Neuronal stem cell (in vitro differentiated cells): ENCODE results near the gene TSHZ2.

Experiments used
- DNase-seq: peaks from one replicate; pipeline ENCODE4 v3.0.0-alpha.2; 2013; ENCODE audit warnings: low spot score
- H2AFZ ChIP-seq: one replicate; pipeline ENCODE4 v1.6.1; 2013; ENCODE audit warnings: mild to moderate bottlenecking, low read length, inconsistent platforms
- H2AK5ac ChIP-seq: 2 replicates; pipeline ENCODE4 v1.6.1; 2013; ENCODE audit warnings: low read depth, mild to moderate bottlenecking, inconsistent platforms, low read length, moderate library complexity, mixed read lengths
- H2BK120ac ChIP-seq: 2 replicates; pipeline ENCODE4 v1.6.1; 2013; ENCODE audit warnings: low read depth, mild to moderate bottlenecking, inconsistent platforms, low read length, moderate library complexity, mixed read lengths
- H2BK12ac ChIP-seq: one replicate; pipeline ENCODE4 v1.6.1; 2013; ENCODE audit warnings: low read length, inconsistent platforms
- H2BK15ac ChIP-seq: 2 replicates; pipeline ENCODE4 v1.6.1; 2013; ENCODE audit warnings: mild to moderate bottlenecking, low read length, inconsistent platforms, mixed read lengths
- H2BK5ac ChIP-seq: one replicate; pipeline ENCODE4 v1.6.1; 2013; ENCODE audit warnings: inconsistent platforms, mild to moderate bottlenecking, low read length, moderate library complexity
- H3K14ac ChIP-seq: one replicate; pipeline ENCODE4 v1.6.1; 2013; ENCODE audit warnings: low read length, inconsistent platforms
- H3K18ac ChIP-seq: 2 replicates; pipeline ENCODE4 v1.6.1; 2013; ENCODE audit warnings: low read length, inconsistent platforms
- H3K23ac ChIP-seq: 2 replicates; pipeline ENCODE4 v1.6.1; 2013; ENCODE audit warnings: low read depth, mild to moderate bottlenecking, mixed read lengths, low read length, inconsistent platforms; ENCODE audit not compliant: poor library complexity
- H3K27ac ChIP-seq: replicated peaks from 3 replicates; pipeline ENCODE4 v1.5.1; 2013; ENCODE audit warnings: low read length, inconsistent platforms
- H3K27me3 ChIP-seq, 3 experiments: 2 replicates each; pipeline ENCODE4 v1.6.1; 2013; ENCODE audit warnings: low read length in 3 of 3, mild to moderate bottlenecking in 2 of 3, inconsistent platforms in 1 of 3, low read depth in 1 of 3, mixed read lengths in 1 of 3, moderate library complexity in 1 of 3; ENCODE audit not compliant: control insufficient read depth in 3 of 3, insufficient read depth in 3 of 3
- H3K36me3 ChIP-seq, 2 donors: replicated peaks in 1 of 2; 2 replicates each; pipeline ENCODE4 v1.6.1; 2013; ENCODE audit warnings: low read length in 2 of 2; ENCODE audit not compliant: control insufficient read depth in 2 of 2, insufficient read depth in 2 of 2
- H3K4ac ChIP-seq: 2 replicates; pipeline ENCODE4 v1.6.1; 2013; ENCODE audit warnings: inconsistent platforms, mild to moderate bottlenecking, low read length, moderate library complexity
- H3K4me1 ChIP-seq, 2 donors: 1 replicate in 1 of 2; 2 replicates in 1 of 2; pipeline ENCODE4 v1.6.1; 2013; ENCODE audit warnings: low read length in 2 of 2, low read depth in 1 of 2; ENCODE audit not compliant: control insufficient read depth in 2 of 2, insufficient read depth in 1 of 2
- H3K4me2 ChIP-seq: one replicate; pipeline ENCODE4 v1.6.1; 2013; ENCODE audit warnings: mild to moderate bottlenecking, low read length, inconsistent platforms; ENCODE audit not compliant: insufficient read depth, poor library complexity, severe bottlenecking
- H3K4me3 ChIP-seq, 2 donors: 2 replicates each; pipeline ENCODE4 v1.5.1; 2013; ENCODE audit warnings: low read length in 2 of 2, mild to moderate bottlenecking in 2 of 2, inconsistent platforms in 1 of 2, moderate library complexity in 1 of 2
- H3K79me1 ChIP-seq: one replicate; pipeline ENCODE4 v1.6.1; 2013; ENCODE audit warnings: low read depth, mild to moderate bottlenecking, inconsistent platforms, low read length, moderate library complexity
- H3K9ac ChIP-seq: one replicate; pipeline ENCODE4 v1.6.1; 2013; ENCODE audit warnings: mild to moderate bottlenecking, low read depth, low read length, inconsistent platforms; ENCODE audit not compliant: poor library complexity
- H3K9me3 ChIP-seq, 2 donors: replicated peaks in 1 of 2; 2 replicates each; pipeline versions ENCODE3 to v1.6.1; 2013; ENCODE audit warnings: low read length in 2 of 2, mild to moderate bottlenecking in 2 of 2, inconsistent platforms in 1 of 2, low read depth in 1 of 2, mixed read lengths in 1 of 2, moderate library complexity in 1 of 2; ENCODE audit not compliant: control insufficient read depth in 2 of 2, insufficient read depth in 1 of 2
- H4K8ac ChIP-seq: one replicate; pipeline ENCODE4 v1.6.1; 2013; ENCODE audit warnings: low read depth, mild to moderate bottlenecking, inconsistent platforms, low read length, moderate library complexity
- H4K91ac ChIP-seq: one replicate; pipeline ENCODE4 v1.6.1; 2013; ENCODE audit warnings: low read length, low read depth, mild to moderate bottlenecking, inconsistent platforms; ENCODE audit not compliant: poor library complexity
- WGBS, 2 donors: extraction: QIAGEN DNeasy Blood & Tissue Kit; methylation state at CpG; one replicate each; pipeline ENCODE4 v1.1.7; 2013; ENCODE audit warnings: missing lambda C conversion rate in 2 of 2, mixed read lengths in 1 of 2; ENCODE audit not compliant: insufficient read length in 2 of 2, insufficient replicate concordance in 1 of 2; ENCODE audit errors: extremely low coverage in 2 of 2; 5-methylcytosine and 5-hydroxymethylcytosine counted together

TSHZ2 gene

GRCh38 chr20:53510262-53510661, 538.1 kb downstream of the TSHZ2 start:
- DNase-seq: no peak
- no peak overlapping the region for H2AK5ac ChIP-seq
- H3K4me3 ChIP-seq: no peak overlapping the region
- no peaks in the 10 kb centered on the region for H3K27me3 ChIP-seq
- H3K9ac ChIP-seq: no peak overlapping the region
- H3K27ac ChIP-seq: no peak overlapping the region
- H3K14ac ChIP-seq: peak overlapping the region; percentile 97
- peak overlapping the region; percentile 26 for H2BK15ac ChIP-seq
- H2BK5ac ChIP-seq: no peak overlapping the region
- no peak overlapping the region for H3K4ac ChIP-seq
- H4K8ac ChIP-seq: no peak overlapping the region
- peaks cover 0 to 5% of the 10 kb centered on the region in 2 donors for H3K4me1 ChIP-seq
- H3K79me1 ChIP-seq: peaks cover 4% of the 10 kb centered on the region
- H3K9me3 ChIP-seq: peaks cover 0 to 7% of the 10 kb centered on the region in 2 donors
- H3K36me3 ChIP-seq: no peaks in the 10 kb centered on the region
- peak overlapping the region; percentile 70 for H2AFZ ChIP-seq
- H3K4me2 ChIP-seq: no peak overlapping the region
- peak overlapping the region; percentile 80 for H3K18ac ChIP-seq
- peak overlapping the region; percentile 49 for H2BK12ac ChIP-seq
- H2BK120ac ChIP-seq: no peak overlapping the region
- no peak overlapping the region for H4K91ac ChIP-seq
- no CpG with 5 or more reads among the region's 9 CpGs for WGBS, 2 donors
- peak overlapping the region; percentile 65 for H3K23ac ChIP-seq

- Histone ChIP-seq H3K23ac (peak overlapping the region; percentile 65), H2BK12ac (peak overlapping the region; percentile 49), H3K27me3 (no peaks in the 10 kb centered on the region), H2BK5ac (no peak overlapping the region), H3K79me1 (peaks cover 4% of the 10 kb centered on the region), H2AFZ (peak overlapping the region; percentile 70), H4K91ac (peak overlapping the region; percentile 72), H3K36me3 (no peaks in the 10 kb centered on the region), H3K27ac (no peak overlapping the region), H4K8ac (peak overlapping the region; percentile 96), H3K9me3 (peaks cover 0 to 7% of the 10 kb centered on the region in 2 donors), H3K14ac (peak overlapping the region; percentile 97), H3K4me2 (no peak overlapping the region), H3K4me3 (peak overlapping the region in 1 of 2 donors; percentile 31), H2BK15ac (peak overlapping the region; percentile 26), H3K4ac (no peak overlapping the region), H3K9ac (no peak overlapping the region), H3K18ac (peak overlapping the region; percentile 80), H2AK5ac (no peak overlapping the region), H2BK120ac (no peak overlapping the region), H3K4me1 (peaks cover 0 to 5% of the 10 kb centered on the region in 2 donors)
- no CpG with 5 or more reads among the region's 8 CpGs for WGBS, 2 donors
- no peak for DNase-seq
These were observed 538.5 kb downstream of the TSHZ2 start for GRCh38 chr20:53510704-53511103.

GRCh38 chr20:53512076-53512475, 539.9 kb downstream of the TSHZ2 start:
- H3K27ac ChIP-seq: no peak overlapping the region
- no peak overlapping the region for H3K4me3 ChIP-seq
- no peaks in the 10 kb centered on the region for H3K27me3 ChIP-seq
- H3K14ac ChIP-seq: no peak overlapping the region
- H2BK120ac ChIP-seq: no peak overlapping the region
- peaks cover 0 to 7% of the 10 kb centered on the region in 2 donors for H3K9me3 ChIP-seq
- H2AFZ ChIP-seq: no peak overlapping the region
- H3K9ac ChIP-seq: no peak overlapping the region
- no peak overlapping the region for H3K4ac ChIP-seq
- no peak overlapping the region for H3K18ac ChIP-seq
- no peak overlapping the region for H2BK12ac ChIP-seq
- no peak overlapping the region for H3K4me2 ChIP-seq
- H4K8ac ChIP-seq: no peak overlapping the region
- no peaks in the 10 kb centered on the region for H3K36me3 ChIP-seq
- no peak overlapping the region for H3K23ac ChIP-seq
- H3K4me1 ChIP-seq: peaks cover 0 to 5% of the 10 kb centered on the region in 2 donors
- no peak overlapping the region for H2BK5ac ChIP-seq
- no CpG with 5 or more reads among the region's 9 CpGs for WGBS, 2 donors
- peaks cover 4% of the 10 kb centered on the region for H3K79me1 ChIP-seq
- DNase-seq: no peak
- H4K91ac ChIP-seq: no peak overlapping the region
- H2BK15ac ChIP-seq: no peak overlapping the region
- H2AK5ac ChIP-seq: no peak overlapping the region

- Histone ChIP-seq H3K4me1 (peaks cover 0 to 5% of the 10 kb centered on the region in 2 donors), H3K4me2 (no peak overlapping the region), H2BK15ac (no peak overlapping the region), H3K9me3 (peaks cover 0 to 7% of the 10 kb centered on the region in 2 donors), H2AK5ac (no peak overlapping the region), H3K27ac (no peak overlapping the region), H3K14ac (no peak overlapping the region), H2AFZ (no peak overlapping the region), H3K18ac (no peak overlapping the region), H3K23ac (no peak overlapping the region), H3K27me3 (no peaks in the 10 kb centered on the region), H2BK12ac (no peak overlapping the region), H3K79me1 (peaks cover 4% of the 10 kb centered on the region), H2BK5ac (no peak overlapping the region), H3K9ac (no peak overlapping the region), H2BK120ac (no peak overlapping the region), H3K4me3 (no peak overlapping the region), H3K4ac (no peak overlapping the region), H4K8ac (no peak overlapping the region), H4K91ac (no peak overlapping the region), H3K36me3 (no peaks in the 10 kb centered on the region)
- WGBS, 2 donors: no CpG with 5 or more reads among the region's 2 CpGs
- DNase-seq: no peak
These were observed 541.0 kb downstream of the TSHZ2 start for GRCh38 chr20:53513168-53513488.
